Smooth muscle cell (in vitro differentiated cells): ENCODE data around the gene KIF26B. TPM values are rescaled to one million over a fixed set of nuclear protein-coding genes. Genes with fewer than 3 reads are reported as not detected.
A peak's percentile ranks its signal among the peaks of the same experiment; 100 is the strongest.

Source experiments
- DNase-seq: peaks from one replicate; lab custom pipeline; 2025; ENCODE audit not compliant: unreplicated experiment; lab: John Stamatoyannopoulos, UW
- H2AFZ ChIP-seq: fragments of 200-600 bp; sonication (generic); 2 replicates; pipeline ENCODE4 v1.6.0; 2016; ENCODE audit warnings: antibody characterized with exemption, low read depth, mild to moderate bottlenecking
- H3F3A ChIP-seq: fragments of 200-600 bp; sonication (generic); 2 replicates; pipeline ENCODE4 v1.6.0; 2017; ENCODE audit warnings: antibody characterized with exemption, low read depth
- H3K27ac ChIP-seq: fragments of 200-600 bp; sonication (generic); 2 replicates; pipeline ENCODE4 v1.5.1; 2016; ENCODE audit warnings: low read depth, mild to moderate bottlenecking
- H3K27me3 ChIP-seq: fragments of 200-600 bp; sonication (generic); 2 replicates; pipeline ENCODE4 v1.6.1; 2016; ENCODE audit warnings: low read depth, mild to moderate bottlenecking
- H3K36me3 ChIP-seq: fragments of 200-600 bp; sonication (generic); 2 replicates; pipeline ENCODE4 v1.5.1; 2016; ENCODE audit warnings: low read depth
- H3K4me1 ChIP-seq: fragments of 200-600 bp; sonication (generic); 2 replicates; pipeline ENCODE4 v1.5.1; 2016; ENCODE audit warnings: low read depth
- H3K4me2 ChIP-seq: fragments of 200-600 bp; sonication (generic); 2 replicates; pipeline ENCODE4 v1.6.0; 2016; ENCODE audit warnings: mild to moderate bottlenecking
- H3K4me3 ChIP-seq: fragments of 200-600 bp; sonication (generic); 2 replicates; pipeline ENCODE4 v1.5.1; 2016; ENCODE audit warnings: mild to moderate bottlenecking
- H3K79me2 ChIP-seq: fragments of 200-600 bp; sonication (generic); 2 replicates; pipeline ENCODE4 v1.6.0; 2016; ENCODE audit warnings: low read depth, mild to moderate bottlenecking
- H3K9ac ChIP-seq: fragments of 200-600 bp; sonication (generic); 2 replicates; pipeline ENCODE4 v1.6.0; 2016; ENCODE audit warnings: low read depth
- H3K9me3 ChIP-seq: fragments of 200-600 bp; sonication (generic); replicated peaks from 2 replicates; pipeline ENCODE4 v1.5.1; 2016; ENCODE audit warnings: low read depth
- H4K20me1 ChIP-seq: fragments of 200-600 bp; sonication (generic); 2 replicates; pipeline ENCODE4 v1.6.0; 2016; ENCODE audit warnings: low read depth
- CTCF ChIP-seq: fragments of 200-600 bp; sonication (generic); IDR thresholded peaks from 2 replicates; pipeline ENCODE4 v1.5.1; 2017; ENCODE audit warnings: borderline replicate concordance, mild to moderate bottlenecking, antibody characterized with exemption; ENCODE audit not compliant: insufficient read depth, poor library complexity, severe bottlenecking
- WGBS: methylation state at CpG from one replicate; pipeline ENCODE4 v1.1.7; 2016; ENCODE audit warnings: low lambda C conversion rate; 5-methylcytosine and 5-hydroxymethylcytosine counted together
- polyA plus RNA-seq: library from polyadenylated mRNA; unstranded; fragments of >200 nt; fragmentation: Nextera tagmentation; extraction: Ambion mirVana; gene quantifications from 2 replicates; pipeline ENCODE4 v1.2.1, GENCODE V29; 2016
- total RNA-seq: library from RNA; depleted of rRNA; stranded (reverse); fragments of >200 nt; gene quantifications from 2 replicates; pipeline ENCODE4 v1.2.3, GENCODE V29; 2014

The KIF26B gene
- total and polyA plus RNA-seq, 2 experiments from 2014 or later: 24.9 to 43.3 TPM

DNA sequence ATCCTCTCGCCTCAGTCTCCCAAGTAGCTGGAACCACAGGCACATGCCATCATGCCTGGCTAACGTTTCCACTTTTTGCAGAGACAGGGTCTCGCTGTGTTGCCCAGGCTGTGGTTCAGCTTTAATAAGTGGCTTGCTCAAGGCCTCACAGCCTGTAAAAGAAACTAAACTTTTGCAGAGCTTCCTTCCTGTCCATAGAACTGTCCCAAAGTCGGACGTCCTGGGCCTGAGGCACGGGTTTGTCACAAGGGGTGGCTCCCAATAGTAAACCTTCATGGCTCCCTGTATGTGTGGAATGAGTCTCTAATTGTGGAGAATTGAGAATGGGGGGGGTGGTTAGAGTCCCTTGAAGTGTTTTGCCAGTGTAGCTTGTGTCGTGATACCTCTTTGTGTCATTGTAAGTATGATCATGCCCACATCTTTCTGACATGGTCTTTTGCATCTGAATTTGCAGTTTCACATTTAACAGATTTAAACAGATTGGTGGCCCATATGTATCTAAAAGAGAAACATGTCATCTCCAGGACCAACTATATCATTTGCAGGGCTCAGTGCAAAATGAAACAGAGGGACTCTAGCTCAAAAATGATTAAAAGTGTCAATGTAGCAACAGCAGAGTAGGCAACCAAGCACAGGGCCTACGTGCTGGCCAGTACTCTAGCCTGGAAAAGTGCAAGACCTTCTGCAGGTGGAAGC is 332.1 kb downstream of the KIF26B start:
- WGBS: 80% methylated on average over 8 of the region's 8 CpGs

DNA sequence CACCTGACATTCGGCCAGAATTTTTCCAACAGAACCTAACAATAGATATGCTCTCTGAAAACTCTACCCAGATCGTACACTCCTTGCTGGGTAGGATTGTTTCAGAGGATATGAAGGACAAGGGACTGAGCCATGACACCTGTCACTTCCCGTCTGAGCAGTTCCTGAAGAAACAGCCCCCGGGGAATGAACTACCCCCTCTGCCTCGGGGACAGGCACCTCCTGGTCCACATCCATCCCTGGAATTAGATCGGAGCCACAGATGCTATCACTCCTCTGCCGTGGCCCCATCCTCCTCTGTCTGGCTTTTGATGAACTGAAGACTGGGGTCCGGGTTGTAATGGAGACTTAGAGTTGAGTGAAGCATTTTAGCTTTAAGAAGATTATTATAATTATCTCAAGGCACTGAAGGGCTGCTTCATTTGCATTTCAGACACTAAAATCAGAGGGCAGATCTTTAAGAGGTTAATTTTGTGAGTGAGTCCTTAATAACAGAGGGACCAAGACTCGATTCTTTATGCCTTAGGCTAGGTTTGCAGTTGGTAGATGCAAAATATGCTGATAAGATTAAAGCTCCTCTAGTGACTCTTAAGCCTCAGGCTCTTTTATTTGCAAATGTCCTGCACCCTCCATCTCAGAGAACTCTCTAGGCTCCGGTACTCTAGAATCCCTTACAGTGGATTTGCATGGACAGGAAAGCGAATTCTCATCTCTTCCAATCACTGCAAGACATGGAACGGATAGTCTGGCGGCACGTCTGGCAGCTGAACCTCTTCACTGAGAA is 333.8 kb downstream of the KIF26B start:
- H2AFZ ChIP-seq: no peak overlapping the region
- no peak for DNase-seq
- WGBS: 53% methylated on average over 14 of the region's 14 CpGs
- peak overlapping the region; percentile 41 for H3K27ac ChIP-seq
- H3K4me3 ChIP-seq: no peak overlapping the region
- H3K36me3 ChIP-seq: no peaks in the 10 kb centered on the region
- peaks cover 77% of the 10 kb centered on the region for H4K20me1 ChIP-seq
- H3K4me2 ChIP-seq: no peak overlapping the region
- no peaks in the 10 kb centered on the region for H3K27me3 ChIP-seq
- no peaks in the 10 kb centered on the region for H3K9me3 ChIP-seq
- no peak overlapping the region for H3K9ac ChIP-seq
- H3F3A ChIP-seq: peaks cover 15% of the 10 kb centered on the region
- H3K4me1 ChIP-seq: peaks cover 9% of the 10 kb centered on the region
- TF ChIP-seq CTCF: no peak
- H3K79me2 ChIP-seq: peaks cover 15% of the 10 kb centered on the region

More for the DNA sequence above, 332.1 kb downstream of the KIF26B start:
- Histone ChIP-seq H3K27me3 (no peaks in the 10 kb centered on the region), H3K36me3 (no peaks in the 10 kb centered on the region), H3K9me3 (no peaks in the 10 kb centered on the region), H3K9ac (no peak overlapping the region), H3K4me2 (no peak overlapping the region), H3F3A (peaks cover 15% of the 10 kb centered on the region), H3K4me3 (no peak overlapping the region), H3K79me2 (peaks cover 8% of the 10 kb centered on the region), H3K27ac (no peak overlapping the region), H4K20me1 (peaks cover 83% of the 10 kb centered on the region), H3K4me1 (peaks cover 9% of the 10 kb centered on the region), H2AFZ (no peak overlapping the region)
- TF ChIP-seq CTCF: no peak
- no peak for DNase-seq

DNA sequence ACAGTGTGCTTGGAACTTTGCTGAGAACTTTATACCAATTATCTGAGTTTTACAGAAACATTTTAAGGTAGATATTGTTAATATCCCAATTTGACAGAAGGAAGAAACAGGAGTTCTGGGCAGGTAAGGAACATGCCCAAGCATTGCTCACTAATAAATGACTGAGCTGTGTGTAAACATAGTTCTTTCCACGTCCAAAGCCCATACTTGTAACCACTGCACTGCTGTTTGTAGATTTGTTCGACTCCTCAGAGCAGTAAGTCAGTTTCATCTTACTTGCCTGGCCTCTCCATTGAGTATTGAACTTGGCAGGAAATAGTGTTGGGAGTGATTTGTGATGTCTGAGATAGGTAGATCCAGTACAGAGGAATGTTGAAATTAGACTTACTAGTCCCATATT is 335.1 kb downstream of the KIF26B start:
- no peak overlapping the region for H2AFZ ChIP-seq
- WGBS: 51% methylated on average over 2 of the region's 2 CpGs

More for the DNA sequence above, 335.1 kb downstream of the KIF26B start:
- Histone ChIP-seq H3K27me3 (no peaks in the 10 kb centered on the region), H3K4me2 (no peak overlapping the region), H3K79me2 (peaks cover 15% of the 10 kb centered on the region), H3K4me1 (peaks cover 9% of the 10 kb centered on the region), H3K9me3 (no peaks in the 10 kb centered on the region), H3K4me3 (no peak overlapping the region), H4K20me1 (peaks cover 67% of the 10 kb centered on the region), H3F3A (peaks cover 15% of the 10 kb centered on the region), H3K9ac (no peak overlapping the region), H3K27ac (peak overlapping the region; percentile 41), H3K36me3 (no peaks in the 10 kb centered on the region)
- no peak for DNase-seq
- no peak for TF ChIP-seq CTCF
